Measurements from ENCODE around the gene RHOBTB3.
A peak's percentile ranks its signal among the peaks of the same experiment; 100 is the strongest.

RHOBTB3 gene

DNA sequence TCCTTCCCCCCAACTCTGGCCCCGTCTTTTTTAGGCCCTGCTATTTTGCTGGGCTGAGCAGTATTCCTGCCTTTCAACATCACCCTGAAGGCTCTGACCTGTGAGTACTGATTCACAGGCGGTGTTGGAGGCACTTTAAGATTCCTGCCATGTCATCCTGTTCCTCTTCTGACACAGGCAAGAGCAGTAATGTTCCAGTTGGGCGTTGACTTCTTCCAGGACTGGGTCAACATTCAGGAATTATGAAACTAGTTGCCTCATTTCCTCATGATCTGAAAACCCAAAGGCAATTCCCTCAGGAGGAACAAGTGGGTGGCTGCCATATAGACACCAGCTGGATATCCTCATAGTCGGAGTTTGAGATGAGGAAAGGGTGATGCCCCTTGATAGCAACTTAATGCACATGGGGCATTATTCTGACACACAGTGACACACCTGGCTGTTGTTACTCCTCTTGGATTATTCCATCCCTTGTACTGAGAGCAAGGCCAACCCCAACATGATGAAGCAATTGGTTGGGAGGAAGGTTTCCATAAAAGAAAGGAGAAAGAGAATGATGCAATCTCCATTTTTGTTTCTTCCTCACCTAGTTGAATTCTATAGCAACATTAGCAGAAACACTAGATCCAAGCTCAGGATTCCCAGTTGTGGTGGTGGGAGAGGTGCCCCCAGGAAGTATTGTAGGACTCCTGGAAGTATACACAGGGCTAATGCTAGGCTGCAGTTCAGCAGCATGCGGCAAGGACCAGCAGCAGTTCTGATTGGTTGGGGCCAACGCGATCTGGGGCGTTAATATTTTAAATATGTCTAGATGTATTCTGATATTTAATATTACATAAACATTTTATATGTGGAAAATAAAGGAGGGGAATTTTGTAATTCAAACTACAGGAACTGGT is 111.0 kb downstream of the RHOBTB3 start:
- DNase-seq (ENCODE audit: low read depth), result peak; percentile 64

- DNase-seq (ENCODE audit: low read depth), result peak; percentile 22
These were observed 111.9 kb downstream of the RHOBTB3 start for GRCh38 chr5:95842854-95843544.

DNA sequence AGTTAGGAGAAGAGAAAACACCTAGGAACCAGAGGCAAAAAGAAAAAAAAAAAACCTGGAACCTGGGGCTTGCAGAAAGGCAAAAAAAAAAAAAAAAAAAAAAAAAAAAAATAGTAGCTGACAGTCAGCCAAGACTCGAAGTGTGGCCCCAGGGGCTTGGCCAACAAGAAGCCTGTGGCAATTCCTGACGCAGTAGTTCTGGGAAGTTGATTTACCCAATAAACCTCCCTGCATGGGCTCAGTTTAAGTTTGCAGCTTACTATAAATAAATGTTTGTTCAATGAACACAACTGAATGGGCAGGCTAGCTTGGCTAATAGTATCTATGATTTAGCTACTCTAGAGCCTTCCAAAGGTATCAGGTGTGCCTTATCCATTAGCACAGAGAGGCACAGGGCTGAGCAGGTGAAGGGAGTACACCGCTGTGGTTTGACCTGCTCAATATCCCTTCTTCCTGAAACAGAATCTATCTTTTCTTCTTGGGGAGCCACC is 112.6 kb downstream of the RHOBTB3 start:
- peak; percentile 26 for DNase-seq (ENCODE audit: low read depth)

DNA sequence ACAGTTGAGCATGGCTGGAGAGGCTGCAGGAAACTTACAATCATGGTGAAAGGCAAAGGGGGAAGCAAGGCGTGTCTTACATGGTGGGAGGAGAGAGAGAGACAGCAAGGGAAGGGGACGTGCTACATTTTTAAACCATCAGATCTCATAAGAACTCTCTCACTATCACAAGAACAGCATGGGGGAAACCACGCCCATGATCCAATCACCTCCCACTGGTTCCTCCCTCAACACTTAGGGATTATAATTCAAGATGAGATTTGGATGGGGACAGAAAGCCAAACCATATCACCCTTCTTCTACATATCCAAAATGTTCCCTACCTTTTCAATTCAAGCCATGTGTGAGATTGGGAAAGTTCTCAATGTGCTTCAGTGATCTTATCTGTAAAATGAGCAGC is 114.3 kb downstream of the RHOBTB3 start:
- DNase-seq (ENCODE audit: low read depth), result no peak
